Uterus (tissue), 4 donors: Measurements from ENCODE around the gene BMPR1B. TPM values are rescaled to one million over a fixed set of nuclear protein-coding genes. Genes with fewer than 3 reads are reported as not detected.
A peak's percentile ranks its signal among the peaks of the same experiment; 100 is the strongest.

Source experiments
- DNase-seq, 2 donors: peaks; one replicate each; pipeline ENCODE4 v3.0.0-alpha.2; 2019 to 2020
- H3K27ac ChIP-seq, 2 donors: fragments of 200-600 bp; sonication (generic); 1 replicate in 1 of 2; 2 replicates in 1 of 2; pipeline ENCODE4 v1.5.1; 2016 to 2018
- H3K27me3 ChIP-seq, 2 donors: fragments of 200-600 bp; sonication (generic); one replicate each; pipeline ENCODE4 v1.5.1; 2018 to 2019; ENCODE audit warnings: control low read depth in 1 of 2
- H3K36me3 ChIP-seq, 2 donors: fragments of 200-600 bp; sonication (generic); one replicate each; pipeline ENCODE4 v1.5.1; 2019; ENCODE audit warnings: control low read depth in 1 of 2
- H3K4me1 ChIP-seq, 2 donors: fragments of 200-600 bp; sonication (generic); one replicate each; pipeline ENCODE4 v1.5.1; 2018 to 2019; ENCODE audit warnings: control low read depth in 1 of 2
- H3K4me3 ChIP-seq, 2 donors: fragments of 200-600 bp; sonication (generic); 1 replicate in 1 of 2; 2 replicates in 1 of 2; pipeline ENCODE4 v1.5.1; 2018 to 2019; ENCODE audit warnings: mild to moderate bottlenecking in 1 of 2
- H3K9me3 ChIP-seq, 2 donors: fragments of 200-600 bp; sonication (generic); one replicate each; pipeline ENCODE4 v1.5.1; 2019; ENCODE audit warnings: control low read depth in 1 of 2
- POLR2A ChIP-seq, 2 donors: fragments of 450-650 bp; IDR thresholded peaks; one replicate each; pipeline ENCODE4 v1.6.1; 2016; ENCODE audit warnings: antibody characterized with exemption in 2 of 2, mild to moderate bottlenecking in 1 of 2, moderate library complexity in 1 of 2
- intact Hi-C: fragments of 100-400 bp; cut with DNase I; formaldehyde crosslinking; loops from one replicate; pipeline ENCODE4 v1.15.1; 2023; ENCODE audit warnings: low total_unique reads
- total RNA-seq, 4 donors: library from RNA; depleted of rRNA in 3 of 4; stranded (reverse); fragments of >200 nt in 3 of 4; gene quantifications; one replicate each; pipeline versions ENCODE4 v1.1.0 to v1.2.4, GENCODE V29; 2014 to 2023
- TF ChIP-seq, protein P1 (sequence below), 4 experiments: fragments of 200-600 bp in 2 of 4; fragments of 450-650 bp in 2 of 4; sonication (generic) in 2 of 4; IDR thresholded peaks; one replicate each; pipeline ENCODE4 v1.5.1; 2016 to 2019; ENCODE audit warnings: antibody characterized with exemption in 4 of 4, mild to moderate bottlenecking in 2 of 4, moderate library complexity in 1 of 4
- donor health status: DM: yes; HTN: yes; CAD: no.

Gene BMPR1B
- total RNA-seq, 4 donors from 2014 or later = under 0.01 to 13.6 (median 3.3) TPM

DNA sequence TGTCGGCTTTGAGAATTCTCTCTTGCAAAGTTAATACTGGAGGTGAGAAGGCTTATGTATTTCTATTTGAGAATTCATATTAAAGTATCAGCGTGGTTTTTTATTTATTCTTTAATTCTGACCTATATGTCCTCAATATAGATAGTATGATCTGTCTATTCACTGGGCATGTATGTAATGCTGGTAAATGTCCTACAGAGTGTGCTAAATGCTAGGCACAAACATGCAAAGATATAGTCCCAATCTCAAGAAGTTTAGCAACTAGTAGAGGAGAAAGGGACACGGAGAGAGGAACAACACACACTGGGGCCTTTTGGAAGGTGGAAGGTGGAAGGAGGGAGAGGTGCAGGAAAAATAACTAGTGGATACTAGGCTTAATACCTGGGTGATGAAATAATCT is 11.0 kb upstream of the BMPR1B start:
- Histone ChIP-seq H3K9me3 (no peaks in the 10 kb centered on the region), H3K27me3 (no peaks in the 10 kb centered on the region), H3K4me1 (no peaks in the 10 kb centered on the region), H3K36me3 (no peaks in the 10 kb centered on the region), H3K4me3 (no peak overlapping the region), H3K27ac (no peak overlapping the region)
- intact Hi-C loops = no loop called here
- TF ChIP-seq, protein P1, sequence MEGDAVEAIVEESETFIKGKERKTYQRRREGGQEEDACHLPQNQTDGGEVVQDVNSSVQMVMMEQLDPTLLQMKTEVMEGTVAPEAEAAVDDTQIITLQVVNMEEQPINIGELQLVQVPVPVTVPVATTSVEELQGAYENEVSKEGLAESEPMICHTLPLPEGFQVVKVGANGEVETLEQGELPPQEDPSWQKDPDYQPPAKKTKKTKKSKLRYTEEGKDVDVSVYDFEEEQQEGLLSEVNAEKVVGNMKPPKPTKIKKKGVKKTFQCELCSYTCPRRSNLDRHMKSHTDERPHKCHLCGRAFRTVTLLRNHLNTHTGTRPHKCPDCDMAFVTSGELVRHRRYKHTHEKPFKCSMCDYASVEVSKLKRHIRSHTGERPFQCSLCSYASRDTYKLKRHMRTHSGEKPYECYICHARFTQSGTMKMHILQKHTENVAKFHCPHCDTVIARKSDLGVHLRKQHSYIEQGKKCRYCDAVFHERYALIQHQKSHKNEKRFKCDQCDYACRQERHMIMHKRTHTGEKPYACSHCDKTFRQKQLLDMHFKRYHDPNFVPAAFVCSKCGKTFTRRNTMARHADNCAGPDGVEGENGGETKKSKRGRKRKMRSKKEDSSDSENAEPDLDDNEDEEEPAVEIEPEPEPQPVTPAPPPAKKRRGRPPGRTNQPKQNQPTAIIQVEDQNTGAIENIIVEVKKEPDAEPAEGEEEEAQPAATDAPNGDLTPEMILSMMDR (IDR thresholded peaks at IDR 0.05) = no peak
- TF ChIP-seq POLR2A (IDR thresholded peaks at IDR 0.05) = no peak
- no peak for DNase-seq

DNA sequence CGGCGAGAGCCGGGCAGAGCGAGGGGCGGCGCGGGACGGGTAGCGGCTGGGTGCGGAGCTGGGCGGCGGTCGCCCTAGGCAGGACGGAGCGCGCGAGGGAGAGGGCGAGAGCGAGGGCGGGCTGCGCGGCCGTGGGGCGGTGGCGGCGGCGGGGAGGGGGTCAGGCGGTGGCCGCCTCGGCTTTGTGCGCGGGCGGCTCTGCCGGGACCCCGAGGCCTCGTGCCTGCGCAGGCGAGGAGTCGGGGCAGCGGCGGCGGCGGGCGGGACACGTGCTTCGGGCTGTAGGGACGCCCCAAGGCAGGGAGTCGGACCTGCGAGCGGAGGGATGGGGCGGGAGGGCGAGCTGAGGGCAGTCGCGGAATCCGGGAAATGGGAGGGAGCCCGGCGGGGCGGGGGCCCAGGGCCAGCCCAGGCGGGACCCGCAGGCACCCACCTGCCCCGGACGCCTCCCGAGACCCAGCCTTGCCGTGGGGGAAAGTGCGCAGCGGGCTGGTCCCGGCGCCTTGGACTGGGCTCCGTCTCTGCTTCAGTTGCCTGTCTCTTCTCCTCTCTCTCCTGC is 465 bp downstream of the BMPR1B start:
- H3K36me3 ChIP-seq = no peaks in the 10 kb centered on the region
- no peaks in the 10 kb centered on the region for H3K4me1 ChIP-seq
- no peaks in the 10 kb centered on the region for H3K9me3 ChIP-seq
- TF ChIP-seq, protein P1 (IDR thresholded peaks at IDR 0.05) = no peak
- TF ChIP-seq POLR2A (IDR thresholded peaks at IDR 0.05) = no peak
- peaks cover 0 to 17% of the 10 kb centered on the region in 2 donors for H3K27me3 ChIP-seq
- peak overlapping the region in 1 of 2 donors; percentile 49 for H3K27ac ChIP-seq
- intact Hi-C loops = no loop called here
- peak overlapping the region; percentile 17 to 55 for H3K4me3 ChIP-seq
- peak; percentile 25 to 37 for DNase-seq

DNA sequence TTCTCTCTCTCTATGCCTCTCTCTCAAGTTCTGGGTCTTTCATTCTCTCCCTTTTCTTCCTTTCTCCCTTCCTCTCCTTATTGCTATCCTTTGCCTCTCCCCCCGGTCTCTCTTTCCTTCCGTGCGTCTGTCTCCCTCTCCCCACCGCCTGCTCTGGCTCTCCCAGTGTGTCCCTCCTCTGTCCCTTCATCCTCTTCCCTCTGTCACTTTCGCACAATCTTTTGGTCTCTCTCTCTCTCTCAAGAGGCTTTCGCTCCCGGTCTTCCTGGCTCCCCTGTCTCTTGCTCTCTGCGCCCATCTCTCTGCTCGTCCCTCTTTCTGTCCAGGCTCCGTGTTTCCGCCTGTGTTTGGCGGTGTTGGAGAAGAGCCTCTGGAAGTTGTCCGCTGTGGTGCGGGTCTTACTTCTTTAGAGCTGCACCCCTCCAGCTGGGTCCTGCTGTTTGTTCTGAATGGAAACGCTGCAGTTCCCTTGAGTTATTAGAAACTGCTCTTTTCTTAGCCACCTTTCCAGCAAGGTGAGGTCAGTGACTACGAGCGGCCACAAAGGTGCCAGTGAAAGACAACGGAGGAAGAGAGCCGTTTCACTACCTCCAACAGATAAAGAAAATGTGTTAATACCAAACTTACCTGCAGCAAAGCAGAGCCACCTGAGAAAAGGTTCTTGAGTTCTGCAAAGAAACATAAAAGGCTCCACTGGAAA is 1.1 kb downstream of the BMPR1B start:
- H3K27me3 ChIP-seq = peaks cover 0 to 17% of the 10 kb centered on the region in 2 donors
- H3K4me3 ChIP-seq = peak overlapping the region; percentile 17 to 55
- DNase-seq = no peak
- intact Hi-C loops = no loop called here
- peak overlapping the region in 1 of 2 donors; percentile 49 for H3K27ac ChIP-seq
- no peaks in the 10 kb centered on the region for H3K9me3 ChIP-seq
- H3K36me3 ChIP-seq = no peaks in the 10 kb centered on the region
- TF ChIP-seq, protein P1 (IDR thresholded peaks at IDR 0.05) = no peak
- TF ChIP-seq POLR2A (IDR thresholded peaks at IDR 0.05) = no peak
- no peaks in the 10 kb centered on the region for H3K4me1 ChIP-seq

DNA sequence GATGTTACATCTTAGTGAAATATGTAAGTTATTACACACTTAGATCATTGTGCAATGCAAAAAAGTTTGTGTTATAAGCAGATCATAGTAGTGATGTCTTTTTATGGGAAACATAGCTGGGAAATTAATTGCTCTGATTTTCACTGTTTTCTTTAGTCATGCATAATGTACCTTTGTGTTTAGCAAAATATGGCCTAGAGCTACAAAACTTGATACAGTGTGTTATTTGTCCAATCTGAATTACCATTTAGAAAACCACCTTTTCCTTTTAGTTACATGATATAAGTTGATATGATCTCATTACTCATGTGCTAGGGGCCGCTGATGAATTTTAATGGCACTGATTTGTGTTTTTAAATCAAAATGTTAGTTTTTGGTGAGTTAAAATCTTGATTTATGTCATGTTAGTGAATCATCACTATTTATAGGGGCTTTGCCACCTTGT is 2.0 kb downstream of the BMPR1B start:
- Histone ChIP-seq H3K4me3 (no peak overlapping the region), H3K27ac (no peak overlapping the region), H3K27me3 (peaks cover 0 to 17% of the 10 kb centered on the region in 2 donors), H3K9me3 (no peaks in the 10 kb centered on the region), H3K4me1 (no peaks in the 10 kb centered on the region), H3K36me3 (no peaks in the 10 kb centered on the region)
- no peak for DNase-seq
- intact Hi-C loops = no loop called here
- TF ChIP-seq, protein P1 (IDR thresholded peaks at IDR 0.05) = no peak
- no peak for TF ChIP-seq POLR2A (IDR thresholded peaks at IDR 0.05)

DNA sequence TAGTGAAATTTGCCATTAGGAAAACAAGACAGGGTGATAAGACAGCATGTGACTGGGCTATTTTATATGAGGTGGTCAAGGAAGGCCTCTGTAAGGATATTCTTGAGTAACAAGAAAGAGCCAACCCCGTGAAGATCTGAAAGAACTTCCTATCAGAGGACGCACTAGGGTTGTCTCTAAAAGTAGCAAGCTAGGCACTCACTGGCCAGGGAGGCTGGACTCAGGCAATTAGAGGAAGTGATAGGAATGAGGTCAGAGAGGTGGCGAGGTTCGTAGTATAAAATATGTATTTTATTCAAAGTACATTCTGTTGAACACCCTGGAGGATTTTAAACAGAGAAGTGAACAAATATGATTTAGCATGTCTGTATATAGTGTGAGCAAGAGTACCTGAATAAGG is 4.6 kb downstream of the BMPR1B start:
- TF ChIP-seq, protein P1 (IDR thresholded peaks at IDR 0.05) = no peak
- no peak for TF ChIP-seq POLR2A (IDR thresholded peaks at IDR 0.05)
- intact Hi-C loops = no loop called here
- H3K4me1 ChIP-seq = no peaks in the 10 kb centered on the region

More for the DNA sequence above, 4.6 kb downstream of the BMPR1B start:
- H3K9me3 ChIP-seq = no peaks in the 10 kb centered on the region
- DNase-seq = no peak
- H3K27ac ChIP-seq = no peak overlapping the region
- no peaks in the 10 kb centered on the region for H3K36me3 ChIP-seq
- peaks cover 0 to 2% of the 10 kb centered on the region in 2 donors for H3K27me3 ChIP-seq
- H3K4me3 ChIP-seq = no peak overlapping the region
